ENCODE results near the gene DCP1B.

Gene DCP1B

GRCh38 chr12:1931642-1932041, 72.6 kb downstream of the DCP1B start:
- H3K27me3 ChIP-seq (ENCODE audit: low read length): no peaks in the 10 kb centered on the region
- H3K79me2 ChIP-seq (ENCODE audit: insufficient read depth, low read length): no peaks in the 10 kb centered on the region
- H3F3A ChIP-seq (ENCODE audit: insufficient read depth): no peaks in the 10 kb centered on the region
- H3K9me2 ChIP-seq (replicated peaks; ENCODE audit: insufficient read depth, low read length): no peaks in the 10 kb centered on the region
- H3K27ac ChIP-seq (ENCODE audit: low read depth, low read length): no peak overlapping the region
- H3K9ac ChIP-seq (ENCODE audit: low read length): no peak overlapping the region
- H3K4me3 ChIP-seq (ENCODE audit: insufficient read depth, low read length, poor library complexity, severe bottlenecking): no peak overlapping the region
- TF ChIP-seq EZH2phosphoT487 (conservative IDR thresholded peaks at IDR 0.05; ENCODE audit: low read length) (no peak), CTCF (IDR thresholded peaks at IDR 0.05; ENCODE audit: insufficient read depth, low read length, poor library complexity, severe bottlenecking) (no peak)
- no peaks in the 10 kb centered on the region for H4K20me1 ChIP-seq (ENCODE audit: low read depth, low read length)
- H2AFZ ChIP-seq (ENCODE audit: low read depth, low read length, severe bottlenecking): no peak overlapping the region
- no peaks in the 10 kb centered on the region for H3K9me3 ChIP-seq (ENCODE audit: insufficient read depth, low read length)
- no peak overlapping the region for H3K4me2 ChIP-seq (ENCODE audit: low read depth, low read length, poor library complexity, severe bottlenecking)
- no peaks in the 10 kb centered on the region for H3K36me3 ChIP-seq (ENCODE audit: low read length)

- Histone ChIP-seq H3F3A (ENCODE audit: insufficient read depth) (no peaks in the 10 kb centered on the region), H3K79me2 (ENCODE audit: insufficient read depth, low read length) (no peaks in the 10 kb centered on the region), H3K36me3 (ENCODE audit: low read length) (no peaks in the 10 kb centered on the region), H3K27ac (ENCODE audit: low read depth, low read length) (no peak overlapping the region), H3K9me3 (ENCODE audit: insufficient read depth, low read length) (no peaks in the 10 kb centered on the region), H3K27me3 (ENCODE audit: low read length) (no peaks in the 10 kb centered on the region), H3K9ac (ENCODE audit: low read length) (no peak overlapping the region), H3K9me2 (replicated peaks; ENCODE audit: insufficient read depth, low read length) (no peaks in the 10 kb centered on the region), H2AFZ (ENCODE audit: low read depth, low read length, severe bottlenecking) (no peak overlapping the region), H3K4me2 (ENCODE audit: low read depth, low read length, poor library complexity, severe bottlenecking) (no peak overlapping the region), H4K20me1 (ENCODE audit: low read depth, low read length) (no peaks in the 10 kb centered on the region), H3K4me3 (ENCODE audit: insufficient read depth, low read length, poor library complexity, severe bottlenecking) (no peak overlapping the region)
- TF ChIP-seq EZH2phosphoT487 (conservative IDR thresholded peaks at IDR 0.05; ENCODE audit: low read length): no peak
- no peak for TF ChIP-seq CTCF (IDR thresholded peaks at IDR 0.05; ENCODE audit: insufficient read depth, low read length, poor library complexity, severe bottlenecking)
Observed at GRCh38 chr12:1930803-1931597, 73.3 kb downstream of the DCP1B start.

GRCh38 chr12:1929985-1930802, 74.1 kb downstream of the DCP1B start:
- no peak overlapping the region for H3K4me3 ChIP-seq (ENCODE audit: insufficient read depth, low read length, poor library complexity, severe bottlenecking)
- TF ChIP-seq CTCF (IDR thresholded peaks at IDR 0.05; ENCODE audit: insufficient read depth, low read length, poor library complexity, severe bottlenecking) (no peak), EZH2phosphoT487 (conservative IDR thresholded peaks at IDR 0.05; ENCODE audit: low read length) (no peak)
- H3K27me3 ChIP-seq (ENCODE audit: low read length): no peaks in the 10 kb centered on the region
- H3K4me2 ChIP-seq (ENCODE audit: low read depth, low read length, poor library complexity, severe bottlenecking): no peak overlapping the region
- H3K9me3 ChIP-seq (ENCODE audit: insufficient read depth, low read length): no peaks in the 10 kb centered on the region
- no peaks in the 10 kb centered on the region for H4K20me1 ChIP-seq (ENCODE audit: low read depth, low read length)
- H3K27ac ChIP-seq (ENCODE audit: low read depth, low read length): no peak overlapping the region
- no peak overlapping the region for H3K9ac ChIP-seq (ENCODE audit: low read length)
- no peaks in the 10 kb centered on the region for H3F3A ChIP-seq (ENCODE audit: insufficient read depth)
- H3K9me2 ChIP-seq (replicated peaks; ENCODE audit: insufficient read depth, low read length): no peaks in the 10 kb centered on the region
- no peaks in the 10 kb centered on the region for H3K79me2 ChIP-seq (ENCODE audit: insufficient read depth, low read length)
- H3K36me3 ChIP-seq (ENCODE audit: low read length): no peaks in the 10 kb centered on the region
- H2AFZ ChIP-seq (ENCODE audit: low read depth, low read length, severe bottlenecking): no peak overlapping the region

All from SU-DHL-6 (cell line).